Limb (tissue), 2 donors: ENCODE results near the gene GSK3B.

Experiments used
- DNase-seq, 2 donors: peaks; one replicate each; pipeline ENCODE4 v3.0.0-alpha.2; 2016; ENCODE audit errors: extremely low spot score in 2 of 2

Gene GSK3B

DNA sequence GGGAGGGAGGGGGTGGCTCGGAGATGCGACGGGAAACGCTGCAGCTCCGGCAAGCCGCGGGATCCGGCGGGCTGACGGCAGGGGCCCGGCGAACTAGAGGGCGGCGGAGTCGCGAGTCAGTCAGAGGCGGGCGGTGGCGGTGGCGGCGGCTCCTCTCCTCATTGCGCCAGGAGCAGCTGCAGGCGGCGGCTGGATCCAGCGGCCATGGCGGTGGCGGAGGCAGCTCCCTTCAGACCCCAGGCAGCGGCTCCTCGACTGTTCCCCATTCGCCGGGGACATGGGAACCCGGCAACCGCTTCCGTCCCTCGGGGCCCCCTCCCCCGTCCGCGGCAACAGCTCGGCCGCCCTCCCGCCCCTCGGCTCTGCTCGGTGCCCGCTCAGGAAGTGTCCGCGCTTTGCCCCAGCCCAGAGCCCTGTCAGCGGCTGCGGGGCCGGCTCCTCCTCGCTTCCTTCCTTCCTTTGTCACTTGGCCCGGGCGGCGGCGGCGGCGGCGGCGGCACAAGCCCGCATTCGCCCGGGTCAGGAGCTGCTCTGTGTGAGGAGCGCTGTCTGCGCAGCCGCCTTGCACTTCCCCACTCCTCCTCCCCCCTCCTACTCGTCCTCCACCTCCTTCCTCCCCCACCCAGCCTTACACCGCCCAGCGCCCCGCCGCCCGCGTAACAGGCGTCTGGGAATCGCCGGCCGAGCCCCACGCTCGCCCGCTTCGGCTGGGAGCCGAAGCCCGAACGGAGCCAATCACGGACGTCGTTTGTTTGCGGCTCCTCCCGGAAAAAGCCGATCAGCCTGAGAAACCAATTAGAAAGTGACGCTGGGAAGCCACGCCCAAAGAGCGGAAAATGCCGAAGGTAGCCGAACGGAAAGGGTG lies at the start of gene GSK3B:
GSK3B (minus strand) TSS at position 537 of the 865 bp plus-strand sequence. CDS start 1,013 bp downstream, outside the sequence.
- peak in 1 of 2 donors; percentile 69 for DNase-seq

DNA sequence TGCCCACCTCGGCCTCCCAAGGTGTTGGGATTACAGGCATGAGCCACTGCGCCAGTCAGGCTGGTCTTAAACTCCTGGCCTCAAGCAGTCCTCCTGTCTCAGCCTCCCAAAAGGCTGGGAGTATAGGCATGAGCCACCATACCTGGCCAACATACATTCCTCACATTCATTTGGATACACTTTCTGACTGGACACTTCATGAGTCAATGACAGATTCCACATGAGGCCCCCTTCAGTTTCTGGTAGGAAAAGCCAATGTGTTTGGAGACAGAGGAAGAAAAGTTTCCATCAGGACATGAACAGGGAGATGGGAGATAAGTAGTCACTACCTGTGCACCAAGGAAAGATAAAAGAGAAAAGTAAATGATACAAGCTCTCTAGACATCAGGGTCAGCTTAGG lies 49.4 kb upstream of the GSK3B start:
- no peak for DNase-seq

DNA sequence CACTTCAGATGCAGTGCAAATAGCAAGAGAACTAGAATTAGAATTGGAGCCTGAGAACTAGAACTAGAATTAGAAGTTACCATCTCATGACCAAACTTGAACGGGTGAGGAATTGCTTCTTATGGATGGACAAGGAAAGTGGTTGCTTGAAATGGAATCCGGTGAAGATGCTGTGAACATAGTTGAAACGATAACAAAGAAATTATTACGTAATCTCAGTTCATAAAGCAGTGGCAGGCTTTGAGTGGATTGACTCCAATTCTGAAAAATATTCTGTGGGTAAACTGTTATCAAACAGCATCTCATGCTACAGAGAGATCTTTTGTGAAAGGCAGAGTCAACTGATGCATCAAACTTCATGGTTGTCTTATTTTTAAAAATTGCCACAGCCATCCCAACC lies 48.0 kb upstream of the GSK3B start:
- DNase-seq, result no peak

DNA sequence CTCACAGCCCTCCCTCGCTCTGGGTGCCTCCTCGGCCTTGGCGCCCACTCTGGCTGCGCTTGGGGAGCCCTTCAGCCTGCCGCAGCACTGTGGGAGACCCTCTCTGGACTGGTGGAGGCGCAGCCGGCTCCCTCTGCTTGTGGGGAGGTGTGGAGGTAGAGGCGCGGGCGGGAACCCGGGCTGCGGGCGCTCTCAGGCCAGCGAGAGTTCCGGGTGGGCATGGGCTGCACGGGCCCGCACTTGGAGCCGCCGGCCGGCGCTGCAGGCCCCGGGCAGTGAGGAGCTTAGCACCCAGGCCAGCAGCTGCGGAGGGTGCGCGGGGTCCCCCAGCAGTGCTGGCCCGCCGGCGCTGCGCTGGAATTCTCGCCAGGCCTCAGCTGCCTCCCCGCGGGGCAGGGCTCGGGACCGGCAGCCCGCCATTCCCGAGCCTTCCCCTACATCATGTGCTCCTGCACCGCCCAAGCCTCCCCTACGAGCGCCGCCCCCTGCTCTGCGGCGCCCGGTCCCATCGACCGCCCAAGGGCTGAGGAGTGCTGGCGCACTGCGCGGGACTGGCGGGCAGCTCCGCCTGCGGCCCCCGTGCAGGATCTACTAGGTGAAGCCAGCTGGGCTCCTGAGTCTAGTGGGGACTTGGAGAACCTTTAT lies 46.0 kb upstream of the GSK3B start:
- DNase-seq, result no peak

DNA sequence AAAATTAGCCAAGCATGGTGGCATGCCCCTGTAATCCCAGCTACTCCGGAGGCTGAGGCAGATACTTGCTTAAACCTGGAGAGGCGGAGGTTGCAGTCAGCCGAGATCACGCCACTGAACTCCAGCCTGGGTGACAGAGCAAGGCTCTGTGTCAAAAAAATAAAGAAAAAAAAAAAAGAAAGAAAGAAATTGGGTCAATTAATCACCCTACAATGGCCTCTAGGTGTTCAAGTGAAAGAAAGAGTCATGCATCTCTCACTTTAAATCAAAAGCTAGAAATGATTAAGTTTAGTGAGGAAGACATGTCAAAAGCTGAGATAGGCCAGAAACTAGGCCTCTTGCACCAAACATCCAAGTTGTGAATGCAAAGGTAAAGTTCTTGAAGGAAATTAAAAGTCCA lies 44.9 kb upstream of the GSK3B start:
- DNase-seq, result no peak

DNA sequence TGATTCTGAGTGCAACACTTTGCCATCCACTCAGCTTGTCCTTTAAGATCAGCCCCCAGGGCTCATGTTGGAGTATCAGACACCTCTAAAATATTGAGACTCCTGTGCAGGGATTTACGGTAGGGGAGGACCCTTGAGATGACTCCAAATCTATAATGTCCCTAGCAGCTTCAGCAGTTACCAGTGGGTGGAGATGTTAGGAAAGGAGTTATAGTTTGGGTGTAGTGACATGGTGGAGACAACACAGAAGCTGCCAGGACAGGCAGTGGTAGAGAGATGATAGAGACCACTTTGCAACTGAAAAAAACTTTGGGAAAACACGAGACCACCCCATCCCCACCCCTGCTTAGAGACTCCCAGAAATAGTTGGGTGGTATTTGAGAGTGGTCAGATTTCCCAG lies 43.3 kb upstream of the GSK3B start:
- no peak for DNase-seq

DNA sequence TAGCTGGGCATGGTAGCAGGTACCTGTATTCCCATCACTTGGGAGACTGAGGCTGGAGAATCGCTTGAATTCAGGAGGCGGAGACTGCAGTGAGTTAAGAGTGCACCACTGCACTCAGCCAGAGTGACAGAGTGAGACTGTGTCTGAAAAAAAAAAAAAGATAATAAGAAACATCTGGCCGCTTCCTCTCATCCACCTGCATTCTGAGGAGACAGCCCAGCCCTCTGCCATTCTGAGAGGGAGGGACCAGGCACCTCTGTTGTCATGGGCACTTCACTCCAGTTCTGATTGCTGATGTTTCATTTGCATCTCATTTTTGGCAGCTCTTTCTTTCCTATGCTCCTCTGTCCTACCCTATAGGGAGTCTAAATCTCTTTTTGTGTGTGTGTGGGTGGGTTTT lies 36.4 kb upstream of the GSK3B start:
- no peak for DNase-seq

DNA sequence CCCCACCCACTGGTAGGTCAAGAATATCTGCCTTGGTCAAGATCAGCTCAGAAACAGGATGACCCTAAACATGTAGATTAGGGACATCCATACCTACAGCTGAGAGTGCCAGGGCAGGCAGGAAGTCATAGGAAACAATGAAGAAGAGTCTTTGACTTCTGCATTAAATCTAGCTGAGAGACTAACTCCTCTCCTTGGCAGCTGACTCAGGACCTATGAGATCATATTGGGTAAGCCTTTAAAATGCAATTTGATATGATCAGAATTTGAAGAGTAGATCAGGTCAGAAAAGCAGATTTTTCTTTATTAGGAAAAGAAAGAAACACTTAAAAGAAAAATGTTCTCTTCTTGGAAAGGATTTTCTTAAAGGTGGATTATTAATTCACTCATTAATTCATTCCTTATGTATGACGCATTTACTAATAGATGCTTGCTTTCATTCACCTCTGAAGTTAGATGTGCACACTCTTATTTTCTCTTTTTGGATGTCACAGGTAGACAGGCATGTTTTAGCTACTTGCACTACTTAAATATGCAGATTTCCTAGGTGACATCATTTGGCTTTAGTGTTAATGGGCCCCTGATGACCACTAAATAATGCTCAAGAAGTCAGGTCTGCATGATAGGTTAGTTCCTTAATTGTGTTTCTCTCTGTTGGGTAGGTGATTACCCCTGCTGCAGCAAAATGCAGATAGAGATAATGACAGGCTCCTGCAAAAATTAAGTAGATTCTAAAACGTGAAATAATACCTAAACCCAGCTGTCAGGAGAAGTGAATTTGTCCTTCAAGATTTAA lies 35.7 kb upstream of the GSK3B start:
- no peak for DNase-seq

DNA sequence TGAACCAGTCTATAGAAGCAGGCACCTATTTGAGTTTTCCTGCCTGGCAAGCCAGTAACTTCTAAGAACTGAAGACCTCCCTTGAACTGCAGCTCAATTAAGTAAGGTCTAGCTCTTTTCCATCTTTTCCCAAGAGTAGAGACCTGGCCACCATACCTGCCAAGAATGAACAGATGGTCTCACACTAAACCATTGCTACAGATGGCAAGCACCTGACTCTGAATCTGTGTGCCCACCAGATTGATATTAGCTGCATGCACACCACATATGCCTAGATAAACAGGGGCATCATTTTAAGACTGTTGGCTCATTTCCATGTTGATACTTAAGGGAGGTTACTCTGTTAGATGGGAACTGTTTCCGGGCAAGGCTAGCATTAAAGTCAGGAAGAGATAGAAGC lies 34.8 kb upstream of the GSK3B start:
- DNase-seq, result no peak

DNA sequence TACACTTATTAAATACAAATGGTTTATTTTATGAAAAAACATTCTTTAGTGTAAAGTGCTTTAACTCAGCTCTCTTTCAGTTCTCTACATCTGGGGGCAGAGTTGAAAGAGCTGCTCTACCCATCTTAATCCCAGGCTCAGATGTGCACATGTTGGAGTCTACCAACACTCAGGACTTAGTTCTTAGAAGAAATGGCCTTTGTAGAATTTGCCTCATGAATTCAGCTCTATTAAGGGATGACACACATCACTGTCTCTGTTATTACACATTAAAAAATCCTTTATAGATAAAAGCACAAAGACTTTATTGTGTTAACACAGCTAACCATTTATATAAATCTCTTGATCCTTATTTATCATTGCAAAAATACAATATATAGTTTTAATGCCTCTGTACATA lies 31.7 kb upstream of the GSK3B start:
- DNase-seq, result no peak

DNA sequence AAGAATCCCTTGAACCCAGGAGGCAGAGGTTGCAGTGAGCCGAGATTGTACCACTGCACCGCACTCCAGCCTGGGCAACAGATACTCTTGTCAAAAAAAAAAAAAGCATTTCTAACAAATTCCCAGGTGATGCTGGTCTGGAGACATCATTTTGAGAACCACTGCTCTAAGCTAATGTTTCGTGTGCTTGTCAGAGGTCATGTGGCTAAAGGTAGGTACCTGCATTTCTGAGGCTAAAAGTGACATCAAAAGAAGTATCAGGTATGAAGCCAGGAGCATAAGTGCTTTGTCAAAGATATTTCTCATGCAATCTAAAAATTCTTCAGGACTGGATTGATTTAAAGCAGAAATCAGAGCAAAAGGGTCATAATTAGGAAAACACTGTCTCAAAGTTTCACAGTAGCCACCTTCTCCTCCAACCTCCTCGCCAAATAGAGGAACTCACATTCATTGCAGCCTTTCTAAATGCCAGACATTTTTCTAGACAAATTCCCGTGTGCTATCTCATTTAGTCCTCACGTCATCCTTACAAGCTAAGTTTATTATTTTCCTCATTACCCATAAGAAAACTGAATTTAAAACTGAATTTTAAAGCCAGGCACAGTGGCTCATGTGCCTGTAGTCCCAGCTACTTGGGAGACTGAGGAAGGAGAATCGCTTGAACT lies 25.7 kb upstream of the GSK3B start:
- DNase-seq, result no peak

DNA sequence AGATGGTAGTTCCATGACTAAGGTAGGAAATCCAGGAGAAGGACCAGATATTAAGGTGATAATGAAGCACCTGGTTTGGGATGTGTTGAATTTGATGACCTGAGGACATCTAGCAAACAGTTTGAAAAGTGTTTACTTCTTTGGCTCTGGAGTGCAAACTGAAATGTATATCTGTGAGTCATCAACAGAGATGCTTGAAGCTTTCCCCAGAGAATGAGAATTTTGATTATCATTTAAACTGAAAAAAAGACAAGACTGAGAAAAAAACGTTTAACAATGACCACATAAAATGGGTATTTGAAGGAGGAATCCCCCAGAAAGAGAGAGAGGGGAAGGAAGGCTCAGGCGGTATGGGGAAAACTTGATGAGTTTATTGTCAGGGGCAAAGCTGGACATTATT lies 20.7 kb upstream of the GSK3B start:
- no peak for DNase-seq

DNA sequence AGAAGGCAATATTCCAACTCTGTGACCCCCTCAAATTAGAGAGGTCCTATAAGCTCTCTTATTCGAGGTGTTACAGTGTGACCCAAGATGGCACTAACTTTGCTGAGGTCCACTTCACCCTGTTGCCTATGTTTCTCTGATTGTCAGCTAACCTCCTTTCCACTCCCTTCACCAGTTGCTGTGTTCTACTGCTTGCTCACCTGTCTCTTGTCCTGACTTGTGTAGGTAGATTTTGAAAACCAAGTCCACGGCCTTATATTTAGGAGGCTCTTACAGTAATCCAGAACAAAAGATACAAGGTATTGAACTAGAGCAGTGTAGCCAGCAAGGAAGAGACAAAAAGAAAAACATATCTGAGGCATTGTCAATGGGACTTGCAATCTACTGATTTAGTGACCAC lies 20.1 kb upstream of the GSK3B start:
- DNase-seq, result no peak

DNA sequence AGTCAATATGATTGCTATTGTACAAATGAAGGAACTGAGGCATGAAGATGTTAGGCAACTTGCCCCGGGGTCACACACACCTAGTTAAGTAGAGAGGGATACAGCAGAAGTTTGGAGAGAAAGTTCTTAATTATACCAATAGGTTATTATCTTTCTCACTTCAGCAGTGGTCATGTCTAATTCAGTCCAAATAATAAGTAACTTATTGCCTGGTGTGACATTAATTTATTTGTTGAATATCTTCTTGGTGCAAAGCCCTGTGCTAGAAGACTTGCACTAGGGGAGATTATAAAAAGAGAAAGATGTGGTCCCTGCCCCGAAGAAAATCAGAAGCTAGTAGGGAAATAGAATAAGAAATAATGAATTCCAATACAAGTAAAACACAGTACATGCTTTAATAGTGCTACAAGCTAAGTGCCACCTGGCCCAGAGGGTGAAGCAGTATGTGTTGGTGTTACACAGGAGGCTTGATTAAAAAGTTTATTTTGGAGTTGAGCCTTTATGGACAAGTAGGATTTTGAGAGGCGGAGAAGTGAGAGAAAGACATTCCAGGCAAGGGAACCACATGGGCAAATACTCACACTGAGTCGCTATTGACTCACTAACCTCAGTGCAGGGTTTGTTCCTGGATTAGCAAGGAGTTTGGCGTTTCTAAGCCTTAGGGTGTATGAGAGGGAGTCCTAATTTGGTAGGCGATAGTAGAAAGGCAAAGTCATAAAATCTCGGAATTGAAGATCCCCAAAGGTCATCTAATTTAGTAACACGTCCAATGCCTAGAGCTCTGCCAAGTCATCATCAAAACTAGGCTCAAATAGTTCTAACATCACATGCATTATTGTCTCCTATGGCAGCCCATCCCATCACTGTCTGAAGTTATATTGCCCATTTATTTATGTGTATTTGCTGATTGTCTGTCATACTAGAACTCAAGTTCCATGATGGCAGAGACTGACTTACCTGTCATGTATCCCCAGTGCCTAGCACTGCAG lies 19.2 kb upstream of the GSK3B start:
- DNase-seq, result no peak

DNA sequence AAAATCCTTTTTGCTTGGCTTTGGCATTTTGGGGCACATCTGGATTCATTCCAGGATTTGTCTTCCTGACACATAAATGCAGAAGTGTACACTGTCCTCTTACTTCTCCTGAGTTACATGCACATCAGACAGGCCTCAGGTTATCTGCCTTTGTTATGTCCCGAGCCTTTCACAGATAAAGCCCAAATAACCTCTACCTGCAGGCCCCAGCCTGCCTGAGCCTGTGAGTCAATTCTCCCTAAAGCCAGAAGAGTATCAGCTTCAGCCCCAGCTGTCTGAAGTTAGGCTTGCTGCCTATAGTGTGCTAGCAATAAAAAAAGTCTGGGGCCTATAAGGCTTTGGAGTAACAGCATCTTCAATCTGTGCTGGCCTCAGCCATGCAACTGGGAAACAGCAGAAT lies 17.7 kb upstream of the GSK3B start:
- no peak for DNase-seq

DNA sequence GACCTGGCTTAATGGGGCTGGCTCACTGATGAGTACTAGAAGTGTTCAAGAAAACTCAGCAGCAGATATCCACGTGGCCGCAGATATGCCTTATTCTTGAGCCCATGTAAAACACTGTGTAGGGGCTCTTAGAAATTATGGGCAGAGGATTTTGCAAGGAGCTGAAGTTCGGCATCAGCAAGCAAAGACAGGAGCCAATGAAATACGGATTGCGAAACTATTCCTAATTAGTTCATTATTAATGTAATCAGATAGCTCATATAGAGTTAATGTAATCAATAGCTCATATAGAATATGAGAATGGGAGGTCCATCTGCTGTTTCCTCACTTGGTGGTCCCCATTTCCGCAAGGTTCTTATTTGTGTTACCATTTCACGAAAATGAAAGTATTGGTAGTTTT lies 9.0 kb upstream of the GSK3B start:
- no peak for DNase-seq

DNA sequence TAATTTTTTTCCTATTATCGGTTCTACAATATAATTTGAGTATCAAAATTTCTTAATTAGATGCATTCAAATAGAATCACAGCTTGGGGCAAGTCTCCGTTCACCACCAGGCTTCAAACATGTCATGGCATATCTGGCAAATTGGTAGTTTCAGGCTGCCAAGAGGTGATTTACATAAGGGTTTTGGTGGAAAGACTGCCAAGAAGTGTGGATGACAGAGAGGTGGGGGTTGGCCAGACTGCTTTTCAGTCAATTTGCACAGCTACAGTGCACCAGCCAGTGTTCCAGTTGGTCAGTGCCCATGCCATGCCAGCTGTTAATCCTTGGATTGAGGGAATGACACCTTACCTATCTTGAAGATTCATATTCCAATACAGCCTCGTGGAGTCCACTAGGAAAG lies 8.4 kb upstream of the GSK3B start:
- no peak for DNase-seq

DNA sequence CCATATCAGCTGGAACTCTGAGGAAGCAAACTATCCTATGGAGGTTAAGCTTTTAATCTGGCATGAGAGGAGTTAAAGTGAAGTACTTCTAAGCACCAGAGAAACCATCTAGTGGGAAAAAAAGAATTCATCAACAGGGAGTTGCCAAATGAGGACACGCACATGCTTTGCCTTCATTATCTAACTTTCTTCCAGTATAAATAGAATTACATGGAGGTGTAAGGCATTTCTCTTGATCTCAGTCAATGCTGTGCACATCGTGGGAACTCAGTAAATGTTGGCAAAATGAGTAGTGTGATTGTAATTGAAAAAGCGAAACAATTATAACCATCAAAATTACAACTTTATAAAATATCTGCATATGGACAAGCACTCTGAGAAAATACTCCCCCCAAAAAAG lies 8.0 kb upstream of the GSK3B start:
- DNase-seq, result no peak

DNA sequence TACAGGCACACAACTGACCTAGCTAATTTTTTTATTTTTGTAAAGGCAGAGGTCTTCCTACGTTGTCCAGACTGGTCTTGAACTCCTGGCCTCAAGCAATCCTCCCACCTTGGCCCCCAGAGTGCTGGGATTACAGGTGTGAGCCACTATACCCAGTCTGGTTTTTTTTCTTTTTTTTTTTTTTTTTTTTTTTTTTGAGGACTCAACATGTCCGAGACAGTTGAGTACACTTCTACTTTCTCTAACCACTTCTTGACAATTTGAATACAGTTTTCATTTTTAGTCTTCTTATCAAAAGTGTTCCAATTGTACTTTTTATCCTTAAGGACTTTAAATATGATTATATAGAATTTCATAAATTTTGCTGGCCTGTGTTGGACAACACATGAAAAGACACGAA lies 7.4 kb upstream of the GSK3B start:
- no peak for DNase-seq

DNA sequence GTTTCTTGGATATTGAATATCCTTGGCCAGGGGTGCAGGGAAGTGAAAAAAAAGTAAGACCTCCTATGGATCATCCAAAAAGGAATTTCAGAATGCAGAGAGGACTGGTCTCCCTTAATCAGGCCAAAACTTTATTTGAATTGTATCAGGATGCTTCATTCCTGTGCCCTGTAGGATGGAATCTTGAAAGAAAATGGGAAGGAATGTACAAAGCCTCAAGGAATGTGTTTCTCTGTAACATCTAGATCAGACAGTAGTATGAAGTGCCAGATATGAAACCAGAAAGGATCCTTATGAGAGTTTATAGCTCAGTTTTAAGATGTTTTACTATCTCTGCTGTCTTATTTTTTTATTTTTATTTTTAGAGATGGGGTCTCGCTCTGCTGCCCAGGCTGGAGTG lies 6.5 kb upstream of the GSK3B start:
- no peak for DNase-seq

DNA sequence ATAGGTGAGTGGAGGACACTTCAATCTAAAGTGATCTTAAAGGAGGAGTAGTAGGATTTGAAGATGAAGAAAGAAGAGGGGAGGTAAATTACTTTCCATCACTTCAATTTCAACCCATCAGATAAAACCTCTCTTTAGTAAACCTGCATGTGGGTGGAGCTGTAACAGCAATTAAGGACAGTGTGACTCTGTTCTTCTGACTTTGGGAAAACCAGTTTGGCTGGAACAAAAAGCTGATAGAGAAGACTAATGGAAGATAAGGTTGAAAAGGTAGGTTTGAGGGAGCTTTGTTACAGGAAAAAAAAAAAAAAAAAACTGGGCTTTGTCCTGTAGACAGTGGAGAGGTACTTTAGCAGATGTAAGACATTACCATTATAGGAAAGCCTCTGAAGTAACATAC lies 4.5 kb upstream of the GSK3B start:
- DNase-seq, result no peak
